ENCODE data around the gene ARHGEF12.
A peak's percentile ranks its signal among the peaks of the same experiment; 100 is the strongest.

The ARHGEF12 gene, protein sequence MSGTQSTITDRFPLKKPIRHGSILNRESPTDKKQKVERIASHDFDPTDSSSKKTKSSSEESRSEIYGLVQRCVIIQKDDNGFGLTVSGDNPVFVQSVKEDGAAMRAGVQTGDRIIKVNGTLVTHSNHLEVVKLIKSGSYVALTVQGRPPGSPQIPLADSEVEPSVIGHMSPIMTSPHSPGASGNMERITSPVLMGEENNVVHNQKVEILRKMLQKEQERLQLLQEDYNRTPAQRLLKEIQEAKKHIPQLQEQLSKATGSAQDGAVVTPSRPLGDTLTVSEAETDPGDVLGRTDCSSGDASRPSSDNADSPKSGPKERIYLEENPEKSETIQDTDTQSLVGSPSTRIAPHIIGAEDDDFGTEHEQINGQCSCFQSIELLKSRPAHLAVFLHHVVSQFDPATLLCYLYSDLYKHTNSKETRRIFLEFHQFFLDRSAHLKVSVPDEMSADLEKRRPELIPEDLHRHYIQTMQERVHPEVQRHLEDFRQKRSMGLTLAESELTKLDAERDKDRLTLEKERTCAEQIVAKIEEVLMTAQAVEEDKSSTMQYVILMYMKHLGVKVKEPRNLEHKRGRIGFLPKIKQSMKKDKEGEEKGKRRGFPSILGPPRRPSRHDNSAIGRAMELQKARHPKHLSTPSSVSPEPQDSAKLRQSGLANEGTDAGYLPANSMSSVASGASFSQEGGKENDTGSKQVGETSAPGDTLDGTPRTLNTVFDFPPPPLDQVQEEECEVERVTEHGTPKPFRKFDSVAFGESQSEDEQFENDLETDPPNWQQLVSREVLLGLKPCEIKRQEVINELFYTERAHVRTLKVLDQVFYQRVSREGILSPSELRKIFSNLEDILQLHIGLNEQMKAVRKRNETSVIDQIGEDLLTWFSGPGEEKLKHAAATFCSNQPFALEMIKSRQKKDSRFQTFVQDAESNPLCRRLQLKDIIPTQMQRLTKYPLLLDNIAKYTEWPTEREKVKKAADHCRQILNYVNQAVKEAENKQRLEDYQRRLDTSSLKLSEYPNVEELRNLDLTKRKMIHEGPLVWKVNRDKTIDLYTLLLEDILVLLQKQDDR (N-terminal part only)

DNA sequence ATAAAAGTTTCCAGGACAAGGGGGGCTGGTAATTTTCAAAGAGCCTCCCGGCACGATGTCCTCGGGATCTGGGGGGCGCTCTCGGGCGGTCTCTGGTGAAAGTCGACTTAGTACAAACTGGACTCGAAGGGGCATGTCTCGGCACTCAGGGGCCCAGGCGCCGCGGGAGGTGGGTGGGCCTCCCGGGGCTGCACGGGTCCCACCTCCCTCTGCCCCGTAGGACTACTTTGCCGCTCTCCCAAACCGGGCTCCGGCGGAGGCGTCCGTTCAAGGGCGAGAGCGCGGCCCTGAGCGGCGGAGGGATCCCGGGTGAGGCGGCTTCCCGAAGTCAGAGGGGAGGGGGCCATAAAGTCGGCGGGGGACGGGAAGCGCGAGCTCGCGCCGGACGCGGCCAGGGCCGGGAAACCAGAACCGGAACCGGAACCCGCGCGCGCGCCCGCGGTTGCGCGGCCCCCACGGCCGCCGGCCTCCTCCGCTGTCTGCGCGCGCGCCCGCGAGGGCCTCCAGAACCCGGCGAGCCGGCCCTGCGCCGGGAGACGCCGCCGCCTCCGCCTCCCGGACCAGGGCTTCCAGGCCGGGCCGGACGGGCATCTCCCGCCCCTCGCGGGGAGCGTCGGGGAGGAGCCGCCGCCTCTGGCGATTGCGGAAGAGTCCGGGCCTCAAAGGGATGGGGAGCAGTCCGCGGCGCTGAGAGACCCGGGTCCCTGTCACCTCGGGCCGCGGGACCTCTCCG lies at the start of gene ARHGEF12:
ARHGEF12 (plus strand) TSS at position 506 of the 733 bp plus-strand sequence. CDS start 831 bp downstream, outside the sequence.
- DNase-seq (ENCODE audit: low read depth) = peak; percentile 69

DNA sequence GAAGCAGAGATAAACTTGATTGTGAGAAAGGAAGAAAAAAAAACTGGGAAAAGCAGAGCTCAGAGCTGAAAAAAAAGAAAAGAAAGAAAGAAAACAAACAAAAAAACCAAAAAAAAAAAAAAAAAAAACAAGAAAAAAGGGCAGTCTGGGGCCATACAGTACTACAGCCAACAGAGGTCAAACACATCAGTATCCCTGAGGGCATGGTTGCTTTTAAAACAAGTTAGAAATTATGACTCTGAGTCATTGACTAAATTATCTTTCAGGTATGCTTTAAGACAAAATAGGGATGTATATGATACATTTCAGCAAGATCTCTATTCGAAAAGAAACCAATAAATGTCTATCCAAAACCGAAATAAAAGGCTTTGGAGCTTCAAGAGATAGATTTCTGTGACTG lies 48.2 kb upstream of the ARHGEF12 start:
- no peak for DNase-seq (ENCODE audit: low read depth)

DNA sequence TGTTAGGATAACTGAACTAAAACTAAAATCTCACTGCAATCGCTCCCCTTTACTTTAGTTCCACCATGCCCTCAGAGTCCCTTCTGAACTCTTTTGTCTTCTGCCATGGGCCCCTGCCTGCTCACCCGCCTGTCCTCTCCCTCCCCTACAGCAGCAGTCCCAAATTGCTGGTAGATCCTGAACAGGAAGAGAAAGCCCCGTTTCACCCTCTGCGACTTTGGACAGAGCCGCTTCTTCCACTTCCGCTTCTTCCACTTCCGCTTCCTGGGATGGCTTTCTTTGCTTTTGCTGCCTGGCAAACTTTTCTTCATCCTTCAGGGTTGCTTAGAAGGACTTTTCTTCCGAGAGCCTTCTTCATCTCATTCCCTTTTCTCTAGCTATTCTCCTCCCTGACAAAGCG lies 46.8 kb upstream of the ARHGEF12 start:
- no peak for DNase-seq (ENCODE audit: low read depth)

- no peak for DNase-seq (ENCODE audit: low read depth)
These were observed 45.3 kb upstream of the ARHGEF12 start for GRCh38 chr11:120290956-120291355.

GRCh38 chr11:120293038-120293800 lies 43.0 kb upstream of the ARHGEF12 start:
- DNase-seq (ENCODE audit: low read depth) = no peak

DNA sequence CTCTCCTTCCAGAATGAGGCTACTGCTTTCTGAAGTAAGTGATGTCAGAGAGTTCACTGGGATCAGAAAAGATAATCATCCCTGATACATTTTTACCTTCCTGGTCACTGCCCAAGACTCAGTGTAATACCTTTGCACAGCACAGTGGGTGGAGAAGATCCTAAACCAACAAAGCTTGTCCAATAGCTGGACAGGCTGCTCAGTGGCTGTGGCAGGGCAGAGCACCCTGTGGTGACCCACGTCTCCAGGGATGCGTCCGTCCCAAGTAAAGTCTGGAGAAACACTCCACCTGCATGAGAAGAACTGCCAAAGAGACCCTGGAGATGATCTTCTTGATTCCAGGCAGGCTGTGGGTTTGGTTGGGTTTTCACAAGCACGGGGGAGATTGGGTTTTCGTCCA lies 42.1 kb upstream of the ARHGEF12 start:
- no peak for DNase-seq (ENCODE audit: low read depth)

DNA sequence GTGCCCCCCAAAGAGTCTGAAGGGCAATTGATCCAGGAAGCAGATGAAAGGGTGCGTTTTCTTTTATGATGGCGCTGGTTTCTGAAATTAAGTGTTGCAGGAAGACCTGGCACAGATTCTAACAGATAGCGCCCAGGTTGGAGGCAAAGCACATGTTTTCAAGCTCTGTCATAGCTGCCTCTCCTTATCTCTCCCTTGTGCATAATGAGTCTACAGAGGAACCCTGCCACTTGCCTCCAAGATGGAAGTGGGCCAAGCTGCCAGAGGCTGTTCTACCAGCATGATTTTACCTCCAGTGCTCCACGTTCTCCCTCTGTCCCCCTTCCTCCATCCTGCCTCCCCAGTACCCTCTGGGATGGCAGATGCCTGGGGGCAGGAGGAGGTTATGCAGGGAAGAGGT lies 41.1 kb upstream of the ARHGEF12 start:
- DNase-seq (ENCODE audit: low read depth) = no peak

GRCh38 chr11:120296554-120296953 lies 39.7 kb upstream of the ARHGEF12 start:
- no peak for DNase-seq (ENCODE audit: low read depth)

GRCh38 chr11:120298461-120298860 lies 37.8 kb upstream of the ARHGEF12 start:
- DNase-seq (ENCODE audit: low read depth) = no peak

DNA sequence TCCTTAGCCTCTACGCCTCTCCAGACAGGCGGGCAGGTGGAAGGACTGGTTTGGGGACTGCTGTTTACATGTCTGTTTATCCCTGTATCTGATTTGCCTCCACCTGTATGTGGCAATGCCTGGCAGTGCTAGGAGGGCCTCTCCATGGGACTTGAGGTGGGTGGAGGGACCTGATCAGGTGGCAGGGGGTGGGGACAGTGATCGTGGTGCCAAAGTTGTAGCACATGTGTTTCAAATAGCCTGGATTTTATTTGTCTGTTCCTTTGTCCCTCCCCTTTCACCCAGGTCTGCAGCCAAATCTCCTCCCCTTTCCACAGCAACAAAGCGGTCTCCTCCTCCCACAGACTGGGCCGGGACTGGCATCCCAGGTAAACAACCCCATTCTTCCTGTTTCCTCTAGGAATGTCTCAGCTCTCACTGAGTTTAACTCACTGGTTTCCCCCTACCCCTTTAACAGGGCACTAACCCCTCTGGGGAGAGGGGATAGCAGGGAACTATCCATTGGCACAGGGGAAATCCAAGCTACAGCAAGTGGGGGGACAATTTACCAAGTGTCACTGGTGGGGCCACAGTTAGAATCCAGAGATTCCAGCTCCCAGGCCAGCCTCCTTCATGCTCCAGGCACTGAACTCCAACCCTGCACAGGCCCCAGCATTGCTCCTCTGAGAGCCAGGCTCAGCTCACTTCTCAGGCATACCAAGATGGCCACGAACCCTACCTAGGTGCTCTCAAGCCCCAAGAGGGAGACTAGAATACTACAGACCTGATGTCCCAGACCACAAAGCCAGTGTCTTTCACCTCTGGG lies 34.0 kb upstream of the ARHGEF12 start:
- no peak for DNase-seq (ENCODE audit: low read depth)

- DNase-seq (ENCODE audit: low read depth) = no peak
These were observed 33.1 kb upstream of the ARHGEF12 start for GRCh38 chr11:120303004-120303637.

DNA sequence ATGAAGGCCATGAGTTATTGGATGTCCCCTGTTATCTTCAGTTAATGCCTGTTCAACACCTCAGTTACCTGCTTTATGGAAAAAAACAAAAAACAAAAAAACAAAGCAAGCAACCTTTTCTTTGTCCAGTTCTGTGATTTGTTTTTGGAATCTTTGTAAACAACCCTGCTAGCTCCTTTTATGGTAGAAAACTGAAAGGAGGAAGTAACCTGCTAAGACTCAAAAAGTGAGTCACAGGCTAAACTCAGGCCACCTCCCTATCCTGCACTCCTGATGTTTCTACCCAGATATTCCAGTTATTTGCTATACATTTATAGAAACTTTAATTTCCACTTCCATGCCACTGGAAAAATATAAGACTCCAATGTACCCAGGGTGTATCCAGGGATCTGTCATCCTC lies 31.7 kb upstream of the ARHGEF12 start:
- DNase-seq (ENCODE audit: low read depth) = no peak

DNA sequence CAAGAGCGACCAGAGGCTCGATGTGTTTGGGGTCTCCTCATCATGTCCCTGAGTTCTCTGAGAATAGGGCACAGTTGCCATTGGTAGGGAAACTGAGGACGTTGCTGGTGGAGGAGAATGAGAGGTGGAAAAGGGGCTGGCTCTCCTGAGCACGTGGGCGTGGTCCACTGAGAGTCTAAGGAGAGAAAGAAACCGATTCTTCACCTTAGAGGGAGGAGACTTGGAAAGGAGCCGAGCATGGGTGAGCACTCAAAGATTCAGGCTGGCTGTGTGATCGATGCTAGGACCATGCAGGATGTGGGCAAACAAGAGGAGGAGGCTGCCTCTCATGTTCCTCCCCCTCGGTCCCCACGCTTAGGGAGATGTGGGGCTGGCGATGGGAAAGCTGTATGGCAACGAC lies 30.9 kb upstream of the ARHGEF12 start:
- no peak for DNase-seq (ENCODE audit: low read depth)

- DNase-seq (ENCODE audit: low read depth) = no peak
These were observed 29.5 kb upstream of the ARHGEF12 start for GRCh38 chr11:120306519-120307242.

DNA sequence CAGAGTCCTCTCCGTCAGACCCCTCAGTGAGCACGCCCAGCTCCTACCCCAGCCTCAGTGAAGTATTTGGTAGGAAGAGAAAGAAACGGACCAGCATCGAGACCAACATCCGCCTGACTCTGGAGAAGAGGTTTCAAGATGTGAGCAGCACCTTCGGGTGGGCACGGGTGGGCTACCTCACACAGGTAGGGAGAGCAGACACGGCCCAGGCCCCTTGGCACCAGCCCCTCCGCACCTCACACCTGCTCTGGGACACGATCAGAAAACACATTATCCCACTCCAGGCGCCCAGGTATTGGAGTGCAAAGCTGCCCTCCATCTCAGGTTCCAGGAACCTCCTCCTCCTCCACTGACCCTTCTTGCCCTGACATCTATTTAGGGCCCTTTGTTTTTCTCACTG lies 28.7 kb upstream of the ARHGEF12 start:
- DNase-seq (ENCODE audit: low read depth) = no peak

- no peak for DNase-seq (ENCODE audit: low read depth)
These were observed 28.1 kb upstream of the ARHGEF12 start for GRCh38 chr11:120308081-120308480.

- no peak for DNase-seq (ENCODE audit: low read depth)
These were observed 25.3 kb upstream of the ARHGEF12 start for GRCh38 chr11:120310870-120311269.

DNA sequence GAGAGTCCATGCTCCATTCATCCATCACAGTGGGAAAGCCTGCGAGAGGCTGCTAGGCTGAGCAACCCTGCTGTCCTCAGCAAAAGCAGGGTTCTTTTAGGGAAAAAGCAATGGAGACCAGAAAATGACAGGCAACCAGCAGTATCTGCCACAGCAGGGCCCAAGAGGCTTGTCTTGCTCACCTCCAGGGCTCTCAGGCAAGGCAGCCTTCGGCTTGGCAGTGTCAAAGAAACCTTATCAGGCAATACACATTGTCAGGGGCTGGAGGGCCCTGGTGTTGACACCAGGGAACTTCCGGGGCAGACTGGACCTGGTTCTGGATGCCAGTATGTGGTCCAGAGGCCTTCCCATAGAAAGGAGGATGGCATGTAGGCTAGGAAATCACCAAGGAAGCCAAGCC lies 21.4 kb upstream of the ARHGEF12 start:
- DNase-seq (ENCODE audit: low read depth) = no peak

Measured in stimulated activated CD8-positive, alpha-beta memory T cell treated with anti-CD3 and anti-CD28 coated beads, Interleukin-15, amount 100 ng/mL, for 24 hours (primary cell).